Neural cell (in vitro differentiated cells): ENCODE data around the gene COPA. TPM values are rescaled to one million over a fixed set of nuclear protein-coding genes. Genes with fewer than 3 reads are reported as not detected.

Experiments
- H2AFZ ChIP-seq: fragments of 200-600, 300-800 bp; sonication (generic), shearing (Covaris generic); 2 replicates; pipeline ENCODE4 v1.6.0; 2014; ENCODE audit warnings: low read depth, mild to moderate bottlenecking, antibody characterized with exemption, low read length, moderate library complexity
- H3F3A ChIP-seq: fragments of 200-600 bp; shearing (Covaris generic); 2 replicates; pipeline ENCODE4 v1.6.1; 2016; ENCODE audit warnings: mild to moderate bottlenecking, moderate library complexity, mixed read lengths, antibody characterized with exemption, low read length; ENCODE audit not compliant: insufficient read depth, poor library complexity, severe bottlenecking
- H3K27ac ChIP-seq: fragments of 200-600, 300-800 bp; sonication (generic), shearing (Covaris generic); 2 replicates; pipeline ENCODE4 v1.5.1; 2014; ENCODE audit warnings: mild to moderate bottlenecking, low read length, moderate library complexity
- H3K27me3 ChIP-seq: fragments of 300-800, 200-600 bp; sonication (generic), shearing (Covaris generic); 2 replicates; pipeline ENCODE4 v1.6.0; 2014; ENCODE audit warnings: mild to moderate bottlenecking, low read depth, low read length, moderate library complexity; ENCODE audit not compliant: insufficient read depth
- H3K36me3 ChIP-seq: fragments of 300-800, 200-600 bp; sonication (generic), shearing (Covaris generic); 2 replicates; pipeline ENCODE4 v1.5.1; 2014; ENCODE audit warnings: mild to moderate bottlenecking, antibody characterized with exemption, low read length, moderate library complexity; ENCODE audit not compliant: insufficient read depth
- H3K4me2 ChIP-seq: fragments of 300-800, 200-600 bp; sonication (generic), shearing (Covaris generic); 2 replicates; pipeline ENCODE4 v1.6.0; 2014; ENCODE audit warnings: mild to moderate bottlenecking, low read length
- H3K4me3 ChIP-seq: fragments of 300-800, 200-600 bp; sonication (generic), shearing (Covaris generic); 2 replicates; pipeline ENCODE4 v1.5.1; 2014; ENCODE audit warnings: mild to moderate bottlenecking, low read length, moderate library complexity
- H3K79me2 ChIP-seq: fragments of 200-600 bp; shearing (Covaris generic); replicated peaks from 2 replicates; pipeline ENCODE4 v1.6.0; 2014; ENCODE audit warnings: mild to moderate bottlenecking, low read length, moderate library complexity; ENCODE audit not compliant: insufficient read depth
- H3K9ac ChIP-seq: fragments of 300-800, 200-600 bp; sonication (generic), shearing (Covaris generic); 2 replicates; pipeline ENCODE4 v1.6.1; 2016; ENCODE audit warnings: mild to moderate bottlenecking, low read length, mixed read lengths
- H3K9me2 ChIP-seq: fragments of 200-600 bp; shearing (Covaris generic); 2 replicates; pipeline ENCODE4 v1.6.1; 2016; ENCODE audit warnings: mild to moderate bottlenecking, low read length, mixed read lengths; ENCODE audit not compliant: insufficient read depth
- H3K9me3 ChIP-seq: fragments of 200-600, 300-800 bp; sonication (generic), shearing (Covaris generic); 2 replicates; pipeline ENCODE4 v1.6.1; 2016; ENCODE audit warnings: mild to moderate bottlenecking, mixed run types, low read length, moderate library complexity, mixed read lengths
- H4K20me1 ChIP-seq: fragments of 200-600 bp; shearing (Covaris generic); 2 replicates; pipeline ENCODE4 v1.6.1; 2016; ENCODE audit warnings: mild to moderate bottlenecking, mixed run types; ENCODE audit not compliant: insufficient read depth
- CTCF ChIP-seq: fragments of 450-650 bp; IDR thresholded peaks from 2 replicates; pipeline ENCODE4 v1.5.1; 2014; ENCODE audit warnings: antibody characterized with exemption, mild to moderate bottlenecking, moderate library complexity; ENCODE audit not compliant: poor library complexity, severe bottlenecking
- EP300 ChIP-seq: fragments of 450-650 bp; conservative IDR thresholded peaks from 2 replicates; pipeline ENCODE4 v1.6.1; 2014; ENCODE audit warnings: antibody characterized with exemption, mild to moderate bottlenecking, moderate library complexity; ENCODE audit not compliant: poor library complexity, severe bottlenecking
- EZH2 ChIP-seq: fragments of 200-600, 300-800 bp; shearing (Covaris generic), sonication (generic); IDR thresholded peaks from 2 replicates; pipeline ENCODE4 v1.6.1; 2014; ENCODE audit warnings: antibody characterized with exemption, low read length, borderline replicate concordance, mild to moderate bottlenecking; ENCODE audit not compliant: insufficient read depth, poor library complexity, severe bottlenecking
- MXI1 ChIP-seq: fragments of 450-650 bp; conservative IDR thresholded peaks from 2 replicates; pipeline ENCODE4 v1.6.1; 2014; ENCODE audit warnings: antibody characterized with exemption, mild to moderate bottlenecking; ENCODE audit not compliant: poor library complexity, severe bottlenecking
- POLR2AphosphoS5 ChIP-seq: IDR thresholded peaks from 2 replicates; pipeline ENCODE4 v1.6.1; 2012
- RAD21 ChIP-seq: fragments of 450-650 bp; conservative IDR thresholded peaks from 2 replicates; pipeline ENCODE4 v1.6.1; 2014; ENCODE audit warnings: antibody characterized with exemption, mild to moderate bottlenecking, moderate library complexity
- REST ChIP-seq: IDR thresholded peaks from 2 replicates; pipeline ENCODE4 v1.6.1; 2012; ENCODE audit warnings: borderline replicate concordance
- SMC3 ChIP-seq: fragments of 450-650 bp; conservative IDR thresholded peaks from 2 replicates; pipeline ENCODE4 v1.6.1; 2014; ENCODE audit warnings: antibody characterized with exemption, mild to moderate bottlenecking, moderate library complexity; ENCODE audit not compliant: poor library complexity
- TAF1 ChIP-seq: IDR thresholded peaks from 2 replicates; pipeline ENCODE4 v1.6.1; 2012; ENCODE audit warnings: low read depth
- polyA plus RNA-seq: library from polyadenylated mRNA; depleted of rRNA; stranded (reverse); fragments of >200 nt; gene quantifications from 2 replicates; pipeline ENCODE4 v1.2.3, GENCODE V29; 2014

Gene COPA
- polyA plus RNA-seq, 1 donor from 2014 or later, result 75.0 TPM

- H3K4me2 ChIP-seq, result no peak overlapping the region
- no peaks in the 10 kb centered on the region for H3K36me3 ChIP-seq
- H2AFZ ChIP-seq, result no peak overlapping the region
- no peak overlapping the region for H3K27ac ChIP-seq
- H3K9me3 ChIP-seq, result no peaks in the 10 kb centered on the region
- no peaks in the 10 kb centered on the region for H3K79me2 ChIP-seq
- no peak overlapping the region for H3K9ac ChIP-seq
- H3K4me3 ChIP-seq, result no peak overlapping the region
- TF ChIP-seq RAD21, result no peak
- TF ChIP-seq POLR2AphosphoS5, result no peak
- TF ChIP-seq TAF1, result no peak
- no peak for TF ChIP-seq MXI1
- TF ChIP-seq EP300, result no peak
- TF ChIP-seq EZH2, result no peak
- TF ChIP-seq SMC3, result no peak
- no peak for TF ChIP-seq REST
- no peak for TF ChIP-seq CTCF
- no peaks in the 10 kb centered on the region for H4K20me1 ChIP-seq
- no peaks in the 10 kb centered on the region for H3K9me2 ChIP-seq
- no peaks in the 10 kb centered on the region for H3K27me3 ChIP-seq
- H3F3A ChIP-seq, result no peaks in the 10 kb centered on the region
Measured at GRCh38 chr1:160360227-160360695, 17.2 kb upstream of the COPA start.

GRCh38 chr1:160359559-160360226 is 16.6 kb upstream of the COPA start:
- Histone ChIP-seq H2AFZ (no peak overlapping the region), H3K27ac (no peak overlapping the region), H3K36me3 (no peaks in the 10 kb centered on the region), H3K79me2 (no peaks in the 10 kb centered on the region), H3K27me3 (no peaks in the 10 kb centered on the region), H3K9ac (no peak overlapping the region), H3K9me3 (no peaks in the 10 kb centered on the region), H3K4me2 (no peak overlapping the region), H3K9me2 (no peaks in the 10 kb centered on the region), H3K4me3 (no peak overlapping the region), H4K20me1 (no peaks in the 10 kb centered on the region), H3F3A (no peaks in the 10 kb centered on the region)
- no peak for TF ChIP-seq SMC3
- TF ChIP-seq EP300, result no peak
- TF ChIP-seq POLR2AphosphoS5, result no peak
- no peak for TF ChIP-seq REST
- no peak for TF ChIP-seq TAF1
- no peak for TF ChIP-seq RAD21
